Ascending aorta (tissue), 2 donors: ENCODE results near the gene NDST3. TPM values are rescaled to one million over a fixed set of nuclear protein-coding genes. Genes with fewer than 3 reads are reported as not detected.
"Not testable (repeated sequence)": the region's sequence is repeated elsewhere in the genome, so short reads cannot be mapped to it uniquely, and the experiment has no call there.

Source experiments
- DNase-seq, 2 donors: peaks; one replicate each; pipeline ENCODE4 v3.0.0-alpha.2; 2019; ENCODE audit warnings: low spot score in 2 of 2
- H3K27ac ChIP-seq, 2 donors: fragments of 200-600 bp; sonication (generic); one replicate each; pipeline ENCODE4 v1.5.1; 2016 to 2017; ENCODE audit warnings: mild to moderate bottlenecking in 1 of 2
- H3K27me3 ChIP-seq: fragments of 200-600 bp; sonication (generic); one replicate; pipeline ENCODE4 v1.5.1; 2017
- H3K36me3 ChIP-seq, 2 donors: fragments of 200-600 bp; sonication (generic); one replicate each; pipeline ENCODE4 v1.5.1; 2016
- H3K4me1 ChIP-seq, 2 donors: fragments of 200-600 bp; sonication (generic); one replicate each; pipeline ENCODE4 v1.5.1; 2016 to 2017; ENCODE audit warnings: mild to moderate bottlenecking in 1 of 2
- H3K4me3 ChIP-seq, 2 donors: fragments of 200-600 bp; sonication (generic); one replicate each; pipeline ENCODE4 v1.5.1; 2016 to 2017; ENCODE audit warnings: mild to moderate bottlenecking in 1 of 2
- H3K9me3 ChIP-seq, 2 donors: fragments of 200-600 bp; sonication (generic); one replicate each; pipeline ENCODE4 v1.5.1; 2016
- intact Hi-C: fragments of 100-400 bp; cut with DNase I; formaldehyde crosslinking; loops from one replicate; pipeline ENCODE4 v1.15.1; 2023
- total RNA-seq: library from RNA; depleted of rRNA; stranded (reverse); fragments of >200 nt; gene quantifications from one replicate; pipeline ENCODE4 v1.1.0, GENCODE V29; 2016
- TF ChIP-seq, protein P1 (sequence below), 3 experiments: fragments of 200-600 bp in 2 of 3; fragments of 450-650 bp in 1 of 3; sonication (generic) in 2 of 3; IDR thresholded peaks; one replicate each; pipeline ENCODE4 v1.5.1; 2016 to 2019; ENCODE audit warnings: antibody characterized with exemption in 3 of 3, mild to moderate bottlenecking in 1 of 3, moderate library complexity in 1 of 3

The NDST3 gene
- total RNA-seq, 1 donor from 2014 or later, result not detected

DNA sequence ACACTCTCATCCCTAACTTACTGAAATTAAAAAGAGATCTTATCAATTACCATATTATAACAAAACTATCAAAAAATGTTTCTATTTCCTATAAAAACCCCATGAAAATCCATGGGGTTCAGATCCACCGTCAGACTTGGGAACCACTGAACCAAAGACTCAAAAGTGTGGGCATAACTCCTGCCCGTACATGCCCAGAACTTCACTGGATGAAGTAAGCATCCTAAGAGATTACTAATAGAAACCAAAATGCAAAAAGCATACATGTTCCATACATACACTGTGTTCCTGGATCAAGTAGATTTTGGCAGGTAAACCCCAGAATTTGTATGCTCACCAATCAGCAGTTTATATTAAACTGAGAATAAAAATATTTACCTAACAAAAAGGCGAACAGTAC is 252.4 kb downstream of the NDST3 start:
- Histone ChIP-seq H3K4me1 (no peaks in the 10 kb centered on the region), H3K4me3 (no peak overlapping the region), H3K27me3 (no peaks in the 10 kb centered on the region), H3K9me3 (no peaks in the 10 kb centered on the region), H3K36me3 (no peaks in the 10 kb centered on the region), H3K27ac (no peak overlapping the region)
- intact Hi-C loops, result no loop called here
- TF ChIP-seq, protein P1, sequence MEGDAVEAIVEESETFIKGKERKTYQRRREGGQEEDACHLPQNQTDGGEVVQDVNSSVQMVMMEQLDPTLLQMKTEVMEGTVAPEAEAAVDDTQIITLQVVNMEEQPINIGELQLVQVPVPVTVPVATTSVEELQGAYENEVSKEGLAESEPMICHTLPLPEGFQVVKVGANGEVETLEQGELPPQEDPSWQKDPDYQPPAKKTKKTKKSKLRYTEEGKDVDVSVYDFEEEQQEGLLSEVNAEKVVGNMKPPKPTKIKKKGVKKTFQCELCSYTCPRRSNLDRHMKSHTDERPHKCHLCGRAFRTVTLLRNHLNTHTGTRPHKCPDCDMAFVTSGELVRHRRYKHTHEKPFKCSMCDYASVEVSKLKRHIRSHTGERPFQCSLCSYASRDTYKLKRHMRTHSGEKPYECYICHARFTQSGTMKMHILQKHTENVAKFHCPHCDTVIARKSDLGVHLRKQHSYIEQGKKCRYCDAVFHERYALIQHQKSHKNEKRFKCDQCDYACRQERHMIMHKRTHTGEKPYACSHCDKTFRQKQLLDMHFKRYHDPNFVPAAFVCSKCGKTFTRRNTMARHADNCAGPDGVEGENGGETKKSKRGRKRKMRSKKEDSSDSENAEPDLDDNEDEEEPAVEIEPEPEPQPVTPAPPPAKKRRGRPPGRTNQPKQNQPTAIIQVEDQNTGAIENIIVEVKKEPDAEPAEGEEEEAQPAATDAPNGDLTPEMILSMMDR (IDR thresholded peaks at IDR 0.05), result no peak
- DNase-seq, result no peak

DNA sequence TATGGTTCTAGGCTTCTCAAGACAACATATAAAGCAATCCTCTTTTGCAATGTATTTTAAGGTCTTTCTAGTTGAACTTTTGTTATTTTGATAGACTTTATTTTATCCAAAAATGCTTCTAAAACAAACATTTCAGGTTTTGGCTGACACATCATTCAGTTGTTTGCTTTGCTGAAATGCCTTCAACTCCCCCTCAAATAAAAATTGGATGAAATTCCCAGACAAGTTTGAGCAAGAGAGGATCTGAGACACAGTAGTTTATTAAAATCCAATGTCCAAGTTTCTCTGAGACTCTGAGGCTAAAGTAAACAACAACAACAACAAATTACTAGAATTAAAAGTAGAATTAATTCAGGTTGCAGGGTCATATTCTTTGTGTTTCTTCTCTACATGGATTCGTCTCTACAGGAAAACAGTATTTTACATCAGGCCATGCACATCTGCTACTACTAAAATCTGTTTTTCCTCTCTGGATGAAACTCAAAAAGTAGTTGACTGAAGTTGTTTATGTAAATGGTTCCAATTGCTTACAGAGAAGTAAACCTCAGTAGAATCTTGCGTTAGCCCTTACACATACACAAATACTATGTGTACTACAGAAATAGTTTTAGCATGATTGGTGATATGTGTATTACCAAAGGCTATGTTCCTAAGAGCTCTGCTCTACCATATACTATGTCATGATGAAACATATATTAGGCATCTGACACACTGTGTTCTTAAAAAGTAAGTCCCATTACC is 253.6 kb downstream of the NDST3 start:
- TF ChIP-seq, protein P1 (IDR thresholded peaks at IDR 0.05), result no peak

DNA sequence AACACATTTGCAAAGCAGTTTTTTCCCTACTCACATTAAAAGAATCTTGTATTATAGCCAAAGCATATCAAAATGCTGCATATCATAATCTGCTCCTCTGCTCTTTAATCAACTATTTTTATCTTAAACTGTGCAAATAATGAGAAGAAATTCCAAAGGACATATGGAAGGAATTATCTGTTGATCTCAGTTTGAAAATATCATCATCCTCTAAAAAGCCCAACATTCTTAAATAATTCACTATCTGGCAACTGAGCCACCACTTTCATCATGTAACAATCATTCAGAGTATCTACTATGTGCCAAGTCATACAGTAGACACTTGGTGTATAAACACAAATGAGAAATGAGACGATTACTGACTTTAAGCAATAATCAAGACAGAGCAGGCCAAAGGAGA is 255.5 kb downstream of the NDST3 start:
- H3K36me3 ChIP-seq, result no peaks in the 10 kb centered on the region
- intact Hi-C loops, result no loop called here
- no peaks in the 10 kb centered on the region for H3K27me3 ChIP-seq
- no peak overlapping the region for H3K4me3 ChIP-seq
- no peaks in the 10 kb centered on the region for H3K4me1 ChIP-seq
- no peak for DNase-seq
- no peak overlapping the region for H3K27ac ChIP-seq
- no peaks in the 10 kb centered on the region for H3K9me3 ChIP-seq
- TF ChIP-seq, protein P1 (IDR thresholded peaks at IDR 0.05), result no peak

More for the DNA sequence above, 253.6 kb downstream of the NDST3 start:
- Histone ChIP-seq H3K27me3 (no peaks in the 10 kb centered on the region), H3K9me3 (no peaks in the 10 kb centered on the region), H3K4me3 (no peak overlapping the region), H3K4me1 (no peaks in the 10 kb centered on the region), H3K36me3 (no peaks in the 10 kb centered on the region), H3K27ac (no peak overlapping the region)
- DNase-seq, result no peak
- intact Hi-C loops, result no loop called here

DNA sequence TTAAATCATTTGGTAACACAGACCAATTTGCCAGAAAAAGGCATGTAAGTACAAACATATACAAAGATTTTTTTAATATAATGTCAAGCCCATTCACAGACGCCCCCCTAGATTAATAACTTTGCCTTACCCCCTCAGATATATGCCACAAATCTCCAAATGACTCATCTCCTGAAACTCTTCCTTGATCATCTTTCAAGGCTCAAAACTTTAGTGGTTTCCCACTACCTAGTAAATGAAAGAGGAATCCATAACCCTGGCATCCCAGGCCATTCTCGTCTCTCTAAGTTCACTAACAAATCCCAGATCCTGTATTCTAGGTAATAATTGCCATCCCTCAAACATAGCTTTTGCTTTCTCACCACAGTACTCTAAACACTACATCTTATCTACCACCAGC is 256.7 kb downstream of the NDST3 start:
- TF ChIP-seq, protein P1 (IDR thresholded peaks at IDR 0.05), result no peak
- no peaks in the 10 kb centered on the region for H3K9me3 ChIP-seq
- no peak overlapping the region for H3K27ac ChIP-seq
- intact Hi-C loops, result no loop called here
- H3K27me3 ChIP-seq, result no peaks in the 10 kb centered on the region
- H3K4me3 ChIP-seq, result no peak overlapping the region
- H3K4me1 ChIP-seq, result no peaks in the 10 kb centered on the region
- DNase-seq, result no peak
- H3K36me3 ChIP-seq, result no peaks in the 10 kb centered on the region

DNA sequence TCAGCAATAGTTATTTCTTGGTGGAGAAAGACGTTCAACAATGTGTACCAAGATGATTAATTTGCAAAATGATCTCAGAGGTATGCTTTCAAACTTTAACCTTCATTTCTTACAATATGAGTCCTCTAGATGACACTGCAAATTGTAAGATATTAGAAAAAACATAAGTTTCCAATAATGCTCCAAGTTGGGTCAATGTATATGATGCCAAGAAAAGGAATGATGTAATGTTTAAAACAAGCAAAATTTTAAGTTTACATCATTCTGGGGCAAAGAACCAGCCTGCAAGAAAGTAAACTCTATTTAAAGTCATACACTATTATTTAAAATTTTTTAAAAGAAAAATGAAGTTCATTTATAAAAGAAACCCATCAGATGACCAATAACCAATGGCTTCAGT is 262.4 kb downstream of the NDST3 start:
- intact Hi-C loops, result no loop called here
- no peak for DNase-seq
- Histone ChIP-seq H3K27ac (no peak overlapping the region), H3K4me3 (no peak overlapping the region), H3K9me3 (no peaks in the 10 kb centered on the region), H3K36me3 (no peaks in the 10 kb centered on the region), H3K4me1 (no peaks in the 10 kb centered on the region), H3K27me3 (no peaks in the 10 kb centered on the region)
- TF ChIP-seq, protein P1 (IDR thresholded peaks at IDR 0.05), result no peak

DNA sequence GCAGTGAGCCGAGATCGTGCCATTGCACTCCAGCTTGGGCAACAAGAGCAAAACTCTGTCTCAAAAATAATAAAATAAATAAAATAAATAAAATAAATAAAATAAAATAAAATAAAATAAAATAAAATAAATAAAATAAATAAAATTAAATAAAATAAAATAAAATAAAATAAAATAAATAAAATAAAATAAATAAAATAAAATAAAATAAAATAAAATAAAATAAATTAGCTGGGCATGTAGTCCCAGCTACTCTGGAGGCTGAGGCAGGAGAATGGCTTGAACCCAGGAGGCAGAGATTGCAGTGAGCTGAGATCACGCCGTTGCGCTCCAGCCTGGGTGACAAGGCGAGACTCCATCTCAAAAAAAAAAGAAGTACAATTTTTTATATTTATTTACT is 265.3 kb downstream of the NDST3 start:
- intact Hi-C loops, H3K27ac ChIP-seq, DNase-seq: not testable (repeated sequence)

More for the DNA sequence above, 265.3 kb downstream of the NDST3 start:
- not testable (repeated sequence) for H3K27me3 ChIP-seq, H3K4me3 ChIP-seq, H3K9me3 ChIP-seq, H3K4me1 ChIP-seq, H3K36me3 ChIP-seq
